Measurements from ENCODE around the gene ACBD7. TPM values are rescaled to one million over a fixed set of nuclear protein-coding genes. Genes with fewer than 3 reads are reported as not detected.

ACBD7 gene
- total RNA-seq, 6 experiments from 2014 or later: 0.54 to 0.96 (median 0.80) TPM

DNA sequence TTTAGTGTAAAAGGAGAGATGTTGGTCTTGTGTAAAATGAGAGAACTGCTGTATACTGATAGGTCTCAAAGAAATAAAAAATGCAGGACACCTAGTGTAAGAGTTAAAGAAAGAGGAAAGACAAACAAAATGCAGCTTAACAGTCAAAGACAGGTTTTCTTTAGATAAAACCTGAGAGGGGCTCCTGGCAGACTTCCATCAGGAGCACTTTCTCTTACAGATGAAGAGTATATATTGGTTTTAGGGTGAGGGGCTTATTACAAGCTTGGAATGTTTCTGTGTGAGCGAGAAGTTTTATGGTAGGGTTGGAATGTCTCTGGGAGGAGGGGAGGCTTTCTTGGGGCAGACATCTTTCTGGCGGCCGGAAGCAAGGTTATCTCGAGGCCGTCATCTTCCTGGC lies 16.2 kb downstream of the ACBD7 start:
- Mint-ChIP-seq H3K27me3 (ENCODE audit: insufficient read depth) (peaks cover 10% of the 10 kb centered on the region), H3K4me3 (no peak overlapping the region), H3K4me1 (ENCODE audit: low read depth) (no peaks in the 10 kb centered on the region), H3K9me3 (peaks cover 7% of the 10 kb centered on the region; the same call in 1 of the 2 replicates), H3K36me3 (ENCODE audit: low read depth) (peaks cover 12% of the 10 kb centered on the region; the same call in 1 of the 2 replicates), H3K27ac (no peak overlapping the region)
- TF ChIP-seq, protein P1, sequence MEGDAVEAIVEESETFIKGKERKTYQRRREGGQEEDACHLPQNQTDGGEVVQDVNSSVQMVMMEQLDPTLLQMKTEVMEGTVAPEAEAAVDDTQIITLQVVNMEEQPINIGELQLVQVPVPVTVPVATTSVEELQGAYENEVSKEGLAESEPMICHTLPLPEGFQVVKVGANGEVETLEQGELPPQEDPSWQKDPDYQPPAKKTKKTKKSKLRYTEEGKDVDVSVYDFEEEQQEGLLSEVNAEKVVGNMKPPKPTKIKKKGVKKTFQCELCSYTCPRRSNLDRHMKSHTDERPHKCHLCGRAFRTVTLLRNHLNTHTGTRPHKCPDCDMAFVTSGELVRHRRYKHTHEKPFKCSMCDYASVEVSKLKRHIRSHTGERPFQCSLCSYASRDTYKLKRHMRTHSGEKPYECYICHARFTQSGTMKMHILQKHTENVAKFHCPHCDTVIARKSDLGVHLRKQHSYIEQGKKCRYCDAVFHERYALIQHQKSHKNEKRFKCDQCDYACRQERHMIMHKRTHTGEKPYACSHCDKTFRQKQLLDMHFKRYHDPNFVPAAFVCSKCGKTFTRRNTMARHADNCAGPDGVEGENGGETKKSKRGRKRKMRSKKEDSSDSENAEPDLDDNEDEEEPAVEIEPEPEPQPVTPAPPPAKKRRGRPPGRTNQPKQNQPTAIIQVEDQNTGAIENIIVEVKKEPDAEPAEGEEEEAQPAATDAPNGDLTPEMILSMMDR (IDR thresholded peaks at IDR 0.05): no peak
- DNase-seq: no peak

DNA sequence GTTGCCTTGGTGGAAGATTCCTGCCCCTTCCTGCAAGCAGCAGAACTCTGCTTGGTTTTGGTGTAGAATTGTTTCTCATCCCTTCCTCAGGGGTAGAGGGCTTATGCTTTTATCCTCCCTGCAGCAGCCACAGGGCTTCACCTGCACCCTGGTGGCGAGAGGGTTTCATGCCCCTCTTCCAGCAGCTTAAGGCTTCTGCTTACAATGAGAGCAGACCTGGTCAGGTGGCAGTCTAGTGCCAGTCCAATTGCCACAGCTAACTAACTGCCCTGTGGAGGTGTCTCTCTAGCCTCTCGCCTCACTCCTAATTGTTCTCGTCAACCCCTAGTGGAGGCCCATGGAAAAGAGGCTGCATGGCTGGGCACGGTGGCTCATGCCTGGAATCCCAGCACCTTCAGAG lies 19.3 kb downstream of the ACBD7 start:
- Mint-ChIP-seq H3K4me1 (ENCODE audit: low read depth) (no peaks in the 10 kb centered on the region), H3K9me3 (peaks cover 11% of the 10 kb centered on the region), H3K27ac (no peak overlapping the region), H3K36me3 (ENCODE audit: low read depth) (peaks cover 17% of the 10 kb centered on the region; the same call in 1 of the 2 replicates), H3K27me3 (ENCODE audit: insufficient read depth) (peaks cover 19% of the 10 kb centered on the region), H3K4me3 (no peak overlapping the region)
- DNase-seq: no peak
- TF ChIP-seq, protein P1 (IDR thresholded peaks at IDR 0.05): no peak

DNA sequence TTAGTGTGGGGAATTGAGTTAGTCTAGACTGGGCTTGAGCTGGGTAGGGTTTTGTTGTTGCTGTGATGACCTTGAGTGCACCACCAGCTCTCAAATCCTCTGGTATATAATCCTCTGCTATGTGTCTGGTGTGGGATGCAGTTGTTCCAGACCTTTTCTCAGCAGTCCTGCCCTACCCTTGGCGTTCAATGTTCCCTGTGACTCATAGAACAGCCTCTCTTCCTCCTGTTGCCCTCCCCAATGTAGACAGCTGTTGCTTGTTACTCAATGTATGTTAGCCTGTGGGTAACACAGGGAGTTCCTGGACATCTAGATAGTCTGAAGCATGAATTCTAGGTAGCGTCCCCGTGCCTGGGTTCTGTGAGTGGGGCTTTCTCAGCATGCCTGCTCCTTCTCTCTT lies 19.8 kb downstream of the ACBD7 start:
- Mint-ChIP-seq H3K27ac (no peak overlapping the region), H3K4me3 (no peak overlapping the region), H3K9me3 (peaks cover 11% of the 10 kb centered on the region), H3K27me3 (ENCODE audit: insufficient read depth) (peaks cover 19% of the 10 kb centered on the region), H3K4me1 (ENCODE audit: low read depth) (no peaks in the 10 kb centered on the region), H3K36me3 (ENCODE audit: low read depth) (peaks cover 17% of the 10 kb centered on the region; the same call in 1 of the 2 replicates)
- DNase-seq: peak; percentile 21
- TF ChIP-seq, protein P1 (IDR thresholded peaks at IDR 0.05): no peak

DNA sequence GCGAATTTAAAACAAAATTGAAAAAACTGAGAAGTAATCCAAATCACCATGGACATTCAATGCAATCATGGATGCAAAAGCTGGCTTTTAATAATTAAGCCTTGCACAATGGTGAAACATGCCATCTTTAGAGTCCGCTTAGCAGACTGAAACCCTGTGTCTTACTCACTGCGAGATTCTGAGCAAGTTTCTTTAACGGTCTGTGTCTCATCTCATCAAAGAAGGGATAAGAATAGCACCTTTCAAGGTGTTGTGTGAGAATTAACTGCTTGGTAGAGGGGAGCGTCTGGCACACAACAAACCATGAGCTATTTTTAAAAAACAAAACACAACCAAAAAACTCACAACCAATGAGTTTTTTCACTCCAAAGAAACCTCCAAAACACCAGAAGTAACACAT lies 21.4 kb downstream of the ACBD7 start:
- peaks cover 12% of the 10 kb centered on the region for H3K27me3 Mint-ChIP-seq (ENCODE audit: insufficient read depth)
- H3K9me3 Mint-ChIP-seq: peaks cover 6% of the 10 kb centered on the region
- peaks cover 7% of the 10 kb centered on the region; the same call in 1 of the 2 replicates for H3K36me3 Mint-ChIP-seq (ENCODE audit: low read depth)
- DNase-seq: no peak
- H3K4me1 Mint-ChIP-seq (ENCODE audit: low read depth): no peaks in the 10 kb centered on the region
- TF ChIP-seq, protein P1 (IDR thresholded peaks at IDR 0.05): no peak
- H3K4me3 Mint-ChIP-seq: no peak overlapping the region
- H3K27ac Mint-ChIP-seq: no peak overlapping the region

DNA sequence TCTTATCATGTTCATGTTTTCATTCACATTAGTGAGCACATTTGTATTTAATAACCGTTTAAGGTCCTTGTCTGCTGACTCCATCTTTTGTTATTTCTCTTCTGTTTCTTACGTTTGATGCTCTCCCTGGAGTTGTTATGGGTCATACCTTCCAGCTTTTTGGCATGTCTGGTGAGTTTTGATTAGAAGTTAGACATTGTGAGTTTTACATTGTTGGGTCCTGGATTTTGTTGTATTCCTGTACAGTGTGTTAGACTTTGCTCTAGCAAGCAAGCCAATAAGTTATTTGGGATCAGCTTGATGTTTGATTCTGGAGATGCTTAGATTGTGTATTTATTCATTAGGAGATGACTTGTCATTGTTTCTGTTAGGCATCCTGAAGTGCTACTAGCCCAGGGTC lies 27.9 kb downstream of the ACBD7 start:
- H3K36me3 Mint-ChIP-seq (ENCODE audit: low read depth): peaks cover 17% of the 10 kb centered on the region
- H3K4me3 Mint-ChIP-seq: no peak overlapping the region
- TF ChIP-seq, protein P1 (IDR thresholded peaks at IDR 0.05): no peak
- no peak for DNase-seq
- H3K27me3 Mint-ChIP-seq (ENCODE audit: insufficient read depth): peaks cover 14% of the 10 kb centered on the region
- H3K27ac Mint-ChIP-seq: no peak overlapping the region
- H3K4me1 Mint-ChIP-seq (ENCODE audit: low read depth): no peaks in the 10 kb centered on the region
- H3K9me3 Mint-ChIP-seq: peaks cover 16% of the 10 kb centered on the region

DNA sequence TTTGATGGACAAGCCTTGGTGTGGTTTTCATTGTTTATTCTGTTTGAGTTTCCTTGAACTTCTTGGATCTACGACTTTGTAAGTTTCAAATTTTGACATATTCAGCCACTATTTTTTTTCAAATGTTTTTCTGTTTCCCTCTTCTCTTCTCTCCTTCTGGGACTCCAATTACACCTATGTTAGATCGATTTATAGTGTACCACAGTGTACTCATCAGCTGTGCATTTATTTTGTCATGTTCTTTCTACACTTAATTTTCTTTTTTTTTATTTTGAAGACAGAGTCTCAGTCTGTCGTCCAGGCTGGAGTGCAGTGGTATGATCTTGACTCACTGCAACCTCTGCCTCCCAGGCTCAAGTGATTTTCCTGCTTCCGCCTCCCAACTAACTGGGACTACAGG lies 28.7 kb downstream of the ACBD7 start:
- Mint-ChIP-seq H3K27me3 (ENCODE audit: insufficient read depth) (peaks cover 6% of the 10 kb centered on the region), H3K9me3 (peaks cover 12% of the 10 kb centered on the region), H3K36me3 (ENCODE audit: low read depth) (peaks cover 12% of the 10 kb centered on the region), H3K4me1 (ENCODE audit: low read depth) (no peaks in the 10 kb centered on the region), H3K4me3 (no peak overlapping the region), H3K27ac (no peak overlapping the region)
- no peak for DNase-seq
- TF ChIP-seq, protein P1 (IDR thresholded peaks at IDR 0.05): no peak

All from HFFc6 (cell line).